Esophagus squamous epithelium (tissue), 5 donors: ENCODE measurements around the gene HIPK2. TPM values are rescaled to one million over a fixed set of nuclear protein-coding genes. Genes with fewer than 3 reads are reported as not detected.
"Not testable (repeated sequence)": the region's sequence is repeated elsewhere in the genome, so short reads cannot be mapped to it uniquely, and the experiment has no call there.

ENCODE experiments used
- DNase-seq: peaks from one replicate; lab custom pipeline; 2025; lab: John Stamatoyannopoulos, UW
- H3K27ac ChIP-seq, 4 donors: fragments of 200-600 bp; sonication (generic); one replicate each; pipeline ENCODE4 v1.5.1; 2016 to 2019; ENCODE audit warnings: mild to moderate bottlenecking in 1 of 4
- H3K27me3 ChIP-seq, 4 donors: fragments of 200-600 bp; sonication (generic); 1 replicate in 3 of 4; 2 replicates in 1 of 4; pipeline versions ENCODE4 v1.5.1 to v1.6.0; 2017 to 2021; ENCODE audit warnings: antibody characterized with exemption in 1 of 4
- H3K36me3 ChIP-seq, 3 donors: fragments of 200-600 bp; sonication (generic); one replicate each; pipeline ENCODE4 v1.5.1; 2016 to 2019
- H3K4me1 ChIP-seq, 3 donors: fragments of 200-600 bp; sonication (generic); one replicate each; pipeline ENCODE4 v1.5.1; 2017 to 2019
- H3K4me3 ChIP-seq, 4 donors: fragments of 200-600 bp; sonication (generic); 1 replicate in 3 of 4; 2 replicates in 1 of 4; pipeline ENCODE4 v1.5.1; 2016 to 2019; ENCODE audit warnings: mild to moderate bottlenecking in 2 of 4, moderate library complexity in 1 of 4
- H3K9me3 ChIP-seq, 3 donors: fragments of 200-600 bp; sonication (generic); one replicate each; pipeline ENCODE4 v1.5.1; 2016 to 2019
- POLR2A ChIP-seq, 4 donors: fragments of 450-650 bp; IDR thresholded peaks; one replicate each; pipeline ENCODE4 v1.6.1; 2017; ENCODE audit warnings: antibody characterized with exemption in 4 of 4, mild to moderate bottlenecking in 4 of 4, moderate library complexity in 3 of 4
- WGBS, 2 donors: methylation state at CpG; one replicate each; pipeline ENCODE4 v1.1.5; 2018; 5-methylcytosine and 5-hydroxymethylcytosine counted together
- intact Hi-C: fragments of 100-400 bp; cut with DNase I; formaldehyde crosslinking; loops from one replicate; pipeline ENCODE4 v1.15.0; 2022
- total RNA-seq, 4 donors: library from RNA; depleted of rRNA; stranded (reverse); fragments of >200 nt; gene quantifications; one replicate each; pipeline ENCODE4 v1.1.0, GENCODE V29; 2016
- TF ChIP-seq, protein P1 (sequence below), 6 experiments: fragments of 450-650 bp in 4 of 6; fragments of 200-600 bp in 2 of 6; sonication (generic) in 2 of 6; IDR thresholded peaks; one replicate each; pipeline ENCODE4 v1.5.1; 2016 to 2019; ENCODE audit warnings: antibody characterized with exemption in 6 of 6, mild to moderate bottlenecking in 4 of 6, moderate library complexity in 4 of 6
- donor health status: DM: yes; HTN: yes; CAD: no.

HIPK2 gene
- total RNA-seq, 4 donors from 2014 or later = 17.8 to 37.9 (median 29.3) TPM

DNA sequence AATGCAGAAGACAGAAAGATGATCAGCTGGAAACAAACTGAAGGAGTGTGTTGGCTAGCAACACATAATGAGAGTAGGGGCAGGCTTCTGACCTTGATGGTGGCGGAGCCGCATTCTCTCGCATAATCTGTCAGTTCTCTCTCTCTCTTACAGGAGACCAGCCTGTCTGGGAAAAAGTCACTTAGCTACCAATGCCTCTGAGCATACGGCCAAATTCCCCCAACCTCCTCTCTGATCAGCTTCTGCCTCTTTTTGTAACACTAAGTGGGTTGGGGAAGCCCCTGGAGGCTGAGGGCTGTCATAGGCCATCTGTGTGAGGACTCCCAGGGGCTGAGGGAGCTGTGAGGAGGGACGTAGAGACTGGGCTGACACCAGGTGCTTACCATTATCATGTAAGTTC lies 104.6 kb downstream of the HIPK2 start:
- Histone ChIP-seq H3K4me3 (no peak overlapping the region), H3K9me3 (no peaks in the 10 kb centered on the region), H3K27me3 (no peaks in the 10 kb centered on the region), H3K27ac (peak overlapping the region in 1 of 4 donors; percentile 30), H3K36me3 (peaks cover 0 to 26% (median 0%) of the 10 kb centered on the region in 3 donors), H3K4me1 (peaks cover 0 to 9% (median 0%) of the 10 kb centered on the region in 3 donors)
- intact Hi-C loops = no loop called here
- TF ChIP-seq, protein P1, sequence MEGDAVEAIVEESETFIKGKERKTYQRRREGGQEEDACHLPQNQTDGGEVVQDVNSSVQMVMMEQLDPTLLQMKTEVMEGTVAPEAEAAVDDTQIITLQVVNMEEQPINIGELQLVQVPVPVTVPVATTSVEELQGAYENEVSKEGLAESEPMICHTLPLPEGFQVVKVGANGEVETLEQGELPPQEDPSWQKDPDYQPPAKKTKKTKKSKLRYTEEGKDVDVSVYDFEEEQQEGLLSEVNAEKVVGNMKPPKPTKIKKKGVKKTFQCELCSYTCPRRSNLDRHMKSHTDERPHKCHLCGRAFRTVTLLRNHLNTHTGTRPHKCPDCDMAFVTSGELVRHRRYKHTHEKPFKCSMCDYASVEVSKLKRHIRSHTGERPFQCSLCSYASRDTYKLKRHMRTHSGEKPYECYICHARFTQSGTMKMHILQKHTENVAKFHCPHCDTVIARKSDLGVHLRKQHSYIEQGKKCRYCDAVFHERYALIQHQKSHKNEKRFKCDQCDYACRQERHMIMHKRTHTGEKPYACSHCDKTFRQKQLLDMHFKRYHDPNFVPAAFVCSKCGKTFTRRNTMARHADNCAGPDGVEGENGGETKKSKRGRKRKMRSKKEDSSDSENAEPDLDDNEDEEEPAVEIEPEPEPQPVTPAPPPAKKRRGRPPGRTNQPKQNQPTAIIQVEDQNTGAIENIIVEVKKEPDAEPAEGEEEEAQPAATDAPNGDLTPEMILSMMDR (IDR thresholded peaks at IDR 0.05) = no peak
- no peak for TF ChIP-seq POLR2A (IDR thresholded peaks at IDR 0.05)
- WGBS, 2 donors = 76 to 82% methylated on average over 4 of the region's 5 CpGs
- no peak for DNase-seq

DNA sequence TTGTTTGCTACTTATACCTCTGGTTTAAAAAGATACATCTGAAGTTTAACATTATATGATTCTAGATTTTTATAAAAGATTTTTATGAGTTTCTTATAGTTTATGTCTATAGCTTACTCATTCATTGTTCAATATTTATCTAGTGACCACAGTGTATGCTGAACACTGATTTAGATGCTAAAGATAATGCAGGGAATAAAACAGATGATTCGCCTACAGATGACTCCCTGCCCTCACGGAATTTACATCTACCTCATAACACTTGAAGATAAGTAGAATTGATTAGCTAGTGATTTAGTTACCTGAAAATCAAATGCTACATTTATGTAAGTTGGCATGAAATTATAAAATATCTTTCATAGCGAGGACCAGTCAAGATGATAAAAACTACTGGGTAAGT lies 105.8 kb downstream of the HIPK2 start:
- DNase-seq = no peak
- no peaks in the 10 kb centered on the region for H3K9me3 ChIP-seq
- no peak overlapping the region for H3K27ac ChIP-seq
- intact Hi-C loops = no loop called here
- H3K36me3 ChIP-seq = peaks cover 0 to 26% (median 0%) of the 10 kb centered on the region in 3 donors
- H3K4me1 ChIP-seq = peaks cover 0 to 9% (median 0%) of the 10 kb centered on the region in 3 donors
- no peaks in the 10 kb centered on the region for H3K27me3 ChIP-seq
- TF ChIP-seq, protein P1 (IDR thresholded peaks at IDR 0.05) = no peak
- no peak for TF ChIP-seq POLR2A (IDR thresholded peaks at IDR 0.05)
- WGBS, 2 donors = 92 to 99% methylated on average over 3 of the region's 3 CpGs
- H3K4me3 ChIP-seq = no peak overlapping the region

DNA sequence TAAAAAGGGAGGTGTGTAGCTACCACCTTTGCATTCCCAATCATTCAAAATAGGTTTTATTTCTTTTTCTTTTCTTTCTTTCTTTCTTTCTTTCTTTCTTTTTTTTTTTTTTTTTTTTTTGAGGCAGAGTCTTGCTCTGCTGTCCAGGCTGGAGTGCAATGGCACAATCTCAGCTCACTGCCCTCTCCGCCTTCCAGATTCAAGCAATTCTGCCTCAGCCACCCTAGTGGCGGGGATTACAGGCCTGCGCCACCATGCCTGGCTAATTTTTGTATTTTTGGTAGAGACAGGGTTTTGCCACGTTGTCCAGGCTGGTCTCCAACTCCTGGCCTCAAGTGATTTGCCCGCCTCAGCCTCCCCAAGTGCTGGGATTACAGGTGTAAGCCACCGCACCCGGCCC lies 107.1 kb downstream of the HIPK2 start:
- H3K4me1 ChIP-seq, intact Hi-C loops, H3K27ac ChIP-seq, DNase-seq, H3K27me3 ChIP-seq, H3K9me3 ChIP-seq, H3K4me3 ChIP-seq: not testable (repeated sequence)
- 98 to 100% methylated on average over 4 to 7 of the region's 7 CpGs for WGBS, 2 donors
- H3K36me3 ChIP-seq = peaks cover 0 to 25% (median 0%) of the 10 kb centered on the region in 3 donors

DNA sequence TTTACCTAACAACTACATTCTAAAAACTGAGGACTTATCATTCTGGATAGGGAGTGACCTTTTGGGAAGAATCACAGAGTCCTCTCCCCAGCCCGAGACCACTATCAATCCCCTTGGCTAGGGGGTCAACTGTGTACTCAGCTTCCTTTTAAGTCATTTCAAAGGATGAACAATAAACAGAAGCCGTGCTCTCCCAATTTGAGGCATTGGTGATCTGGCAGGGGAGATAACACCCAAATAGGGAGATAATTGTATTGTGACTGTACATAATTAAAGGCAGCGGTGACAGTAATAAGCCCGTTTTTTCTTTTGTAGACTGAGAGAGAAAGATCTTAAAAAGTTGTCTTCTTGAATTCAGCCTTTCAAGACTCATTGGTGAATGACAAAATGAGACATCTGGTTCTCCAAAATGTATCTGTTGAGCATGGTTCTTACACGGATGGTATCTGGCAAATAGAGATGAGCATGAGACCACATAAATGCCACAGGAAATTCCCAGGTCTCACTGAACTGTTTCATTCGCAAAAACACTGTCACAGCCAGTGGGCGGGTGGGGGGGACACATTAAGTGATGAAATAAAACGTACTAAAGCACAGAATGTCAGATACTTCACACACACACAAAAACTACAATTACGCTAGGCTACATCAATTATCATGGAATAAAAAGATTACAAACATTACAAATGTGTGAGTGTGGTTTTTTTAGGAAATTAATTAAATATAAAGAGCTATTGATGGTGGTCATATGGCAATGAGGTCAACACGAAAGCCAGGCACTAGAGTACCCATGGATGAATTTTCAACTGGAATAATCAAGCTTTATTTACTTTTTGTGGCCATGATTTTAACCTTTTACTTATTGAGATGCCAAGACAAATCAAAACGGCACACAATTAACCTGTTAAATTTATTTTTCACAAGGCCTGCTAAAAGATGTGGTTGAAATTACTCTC lies 108.4 kb downstream of the HIPK2 start:
- H3K27me3 ChIP-seq = no peaks in the 10 kb centered on the region
- no peak overlapping the region for H3K27ac ChIP-seq
- intact Hi-C loops = no loop called here
- peaks cover 0 to 13% (median 0%) of the 10 kb centered on the region in 3 donors for H3K36me3 ChIP-seq
- no peak for DNase-seq
- 76 to 79% methylated on average over 11 of the region's 11 CpGs for WGBS, 2 donors
- H3K9me3 ChIP-seq = no peaks in the 10 kb centered on the region
- peaks cover 0 to 9% (median 0%) of the 10 kb centered on the region in 3 donors for H3K4me1 ChIP-seq
- TF ChIP-seq, protein P1 (IDR thresholded peaks at IDR 0.05) = no peak
- no peak for TF ChIP-seq POLR2A (IDR thresholded peaks at IDR 0.05)
- H3K4me3 ChIP-seq = no peak overlapping the region

DNA sequence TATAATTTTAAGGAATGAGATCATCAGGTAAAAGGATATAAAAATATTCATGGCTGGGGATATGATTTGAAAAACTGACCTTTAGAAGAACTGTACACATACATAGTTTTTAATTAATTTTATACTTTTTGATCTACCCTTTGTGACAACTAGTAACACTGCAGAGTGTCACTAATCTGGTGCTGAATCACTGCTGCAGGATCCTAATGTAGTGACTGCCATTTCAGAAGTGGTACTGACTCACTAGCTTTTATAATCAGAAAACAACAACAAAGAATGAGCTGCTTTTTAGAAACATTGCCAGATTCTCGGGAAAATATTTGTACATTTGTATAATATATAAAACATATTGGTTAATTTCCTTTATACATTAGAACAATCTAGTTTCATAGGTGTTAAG lies 110.4 kb downstream of the HIPK2 start:
- WGBS, 2 donors = 72 to 77% methylated on average over 1 of the region's 1 CpG
- Histone ChIP-seq H3K27me3 (no peaks in the 10 kb centered on the region), H3K9me3 (no peaks in the 10 kb centered on the region), H3K4me1 (peaks cover 0 to 16% (median 0%) of the 10 kb centered on the region in 3 donors), H3K36me3 (peaks cover 0 to 8% (median 0%) of the 10 kb centered on the region in 3 donors), H3K4me3 (no peak overlapping the region), H3K27ac (no peak overlapping the region)
- TF ChIP-seq, protein P1 (IDR thresholded peaks at IDR 0.05) = no peak
- TF ChIP-seq POLR2A (IDR thresholded peaks at IDR 0.05) = no peak
- DNase-seq = no peak
- intact Hi-C loops = no loop called here
